Measurements from ENCODE around the gene ZNF665. TPM values are rescaled to one million over a fixed set of nuclear protein-coding genes. Genes with fewer than 3 reads are reported as not detected.
A peak's percentile ranks its signal among the peaks of the same experiment; 100 is the strongest.
"Not testable (repeated sequence)": the region's sequence is repeated elsewhere in the genome, so short reads cannot be mapped to it uniquely, and the experiment has no call there.

Gene ZNF665
- total RNA-seq, 1 donor, result 2.9 TPM

DNA sequence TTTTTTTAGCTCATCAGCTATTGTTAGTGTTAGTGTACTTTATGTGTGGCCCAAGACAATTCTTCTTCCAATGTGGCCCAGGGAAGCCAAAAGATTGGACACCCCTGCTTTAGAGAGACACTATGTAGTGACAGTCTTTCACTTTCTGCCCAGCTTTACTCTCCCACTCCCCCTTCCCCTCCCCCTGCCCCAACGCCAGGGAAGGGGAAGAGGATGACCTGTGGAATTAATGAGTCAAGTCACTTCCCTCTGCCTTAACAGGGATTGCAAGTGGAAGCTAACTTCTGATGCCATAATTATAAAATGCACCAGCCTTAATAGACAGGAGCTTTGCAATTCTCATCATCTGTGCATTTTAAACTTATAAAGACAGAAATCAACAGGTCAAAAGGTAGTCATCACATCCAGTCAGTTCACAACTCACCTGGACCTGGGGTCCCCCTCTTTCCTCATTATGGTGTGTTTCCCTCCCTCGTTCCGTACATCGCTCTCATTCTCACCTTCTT lies 62.0 kb downstream of the ZNF665 start:
- H3K9me3 ChIP-seq (ENCODE audit: low read depth, low read length), result no peaks in the 10 kb centered on the region
- no peak overlapping the region for H3K4me3 ChIP-seq (ENCODE audit: insufficient read depth, low read length)
- H2AFZ ChIP-seq (ENCODE audit: low read length), result no peak overlapping the region
- no peaks in the 10 kb centered on the region for H3K27me3 ChIP-seq (ENCODE audit: insufficient read depth, low read length)
- H3K4me2 ChIP-seq (ENCODE audit: insufficient read depth, low read length), result peak overlapping the region; percentile 11
- H3K4me1 ChIP-seq (ENCODE audit: insufficient read depth, low read length), result peaks cover 11% of the 10 kb centered on the region
- DNase-seq (ENCODE audit: insufficient read length, low spot score, missing footprints), result no peak
- H4K20me1 ChIP-seq (ENCODE audit: insufficient read depth, low read length), result peaks cover 3% of the 10 kb centered on the region
- TF ChIP-seq, protein P1, sequence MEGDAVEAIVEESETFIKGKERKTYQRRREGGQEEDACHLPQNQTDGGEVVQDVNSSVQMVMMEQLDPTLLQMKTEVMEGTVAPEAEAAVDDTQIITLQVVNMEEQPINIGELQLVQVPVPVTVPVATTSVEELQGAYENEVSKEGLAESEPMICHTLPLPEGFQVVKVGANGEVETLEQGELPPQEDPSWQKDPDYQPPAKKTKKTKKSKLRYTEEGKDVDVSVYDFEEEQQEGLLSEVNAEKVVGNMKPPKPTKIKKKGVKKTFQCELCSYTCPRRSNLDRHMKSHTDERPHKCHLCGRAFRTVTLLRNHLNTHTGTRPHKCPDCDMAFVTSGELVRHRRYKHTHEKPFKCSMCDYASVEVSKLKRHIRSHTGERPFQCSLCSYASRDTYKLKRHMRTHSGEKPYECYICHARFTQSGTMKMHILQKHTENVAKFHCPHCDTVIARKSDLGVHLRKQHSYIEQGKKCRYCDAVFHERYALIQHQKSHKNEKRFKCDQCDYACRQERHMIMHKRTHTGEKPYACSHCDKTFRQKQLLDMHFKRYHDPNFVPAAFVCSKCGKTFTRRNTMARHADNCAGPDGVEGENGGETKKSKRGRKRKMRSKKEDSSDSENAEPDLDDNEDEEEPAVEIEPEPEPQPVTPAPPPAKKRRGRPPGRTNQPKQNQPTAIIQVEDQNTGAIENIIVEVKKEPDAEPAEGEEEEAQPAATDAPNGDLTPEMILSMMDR (IDR thresholded peaks at IDR 0.05; ENCODE audit: extremely low read depth, low read depth, low read length), result no peak
- H3K36me3 ChIP-seq (ENCODE audit: insufficient read depth, low read length), result no peaks in the 10 kb centered on the region
- peaks cover 6% of the 10 kb centered on the region for H3K79me2 ChIP-seq (ENCODE audit: insufficient read depth, low read length)
- H3K27ac ChIP-seq (ENCODE audit: low read depth, low read length), result no peak overlapping the region

GRCh38 chr19:53130506-53130905 lies 62.7 kb downstream of the ZNF665 start:
- H4K20me1 ChIP-seq (ENCODE audit: insufficient read depth, low read length), result peaks cover 3% of the 10 kb centered on the region
- TF ChIP-seq, protein P1 (IDR thresholded peaks at IDR 0.05; ENCODE audit: extremely low read depth, low read depth, low read length), result no peak
- H3K4me3 ChIP-seq (ENCODE audit: insufficient read depth, low read length), result no peak overlapping the region
- no peaks in the 10 kb centered on the region for H3K36me3 ChIP-seq (ENCODE audit: insufficient read depth, low read length)
- no peaks in the 10 kb centered on the region for H3K27me3 ChIP-seq (ENCODE audit: insufficient read depth, low read length)
- peaks cover 6% of the 10 kb centered on the region for H3K79me2 ChIP-seq (ENCODE audit: insufficient read depth, low read length)
- peaks cover 11% of the 10 kb centered on the region for H3K4me1 ChIP-seq (ENCODE audit: insufficient read depth, low read length)
- DNase-seq (ENCODE audit: insufficient read length, low spot score, missing footprints), result no peak
- H3K9me3 ChIP-seq (ENCODE audit: low read depth, low read length), result no peaks in the 10 kb centered on the region
- H2AFZ ChIP-seq (ENCODE audit: low read length), result no peak overlapping the region
- H3K4me2 ChIP-seq (ENCODE audit: insufficient read depth, low read length), result no peak overlapping the region
- no peak overlapping the region for H3K27ac ChIP-seq (ENCODE audit: low read depth, low read length)

- not testable (repeated sequence) for H4K20me1 ChIP-seq (ENCODE audit: insufficient read depth, low read length); H3K27ac ChIP-seq (ENCODE audit: low read depth, low read length); H3K27me3 ChIP-seq (ENCODE audit: insufficient read depth, low read length); H3K4me3 ChIP-seq (ENCODE audit: insufficient read depth, low read length); H3K36me3 ChIP-seq (ENCODE audit: insufficient read depth, low read length); H3K4me1 ChIP-seq (ENCODE audit: insufficient read depth, low read length); H2AFZ ChIP-seq (ENCODE audit: low read length); DNase-seq (ENCODE audit: insufficient read length, low spot score, missing footprints); H3K4me2 ChIP-seq (ENCODE audit: insufficient read depth, low read length); H3K79me2 ChIP-seq (ENCODE audit: insufficient read depth, low read length); H3K9me3 ChIP-seq (ENCODE audit: low read depth, low read length)
Measured at GRCh38 chr19:53126733-53127526, 66.2 kb downstream of the ZNF665 start.

GRCh38 chr19:53123400-53123799 lies 69.8 kb downstream of the ZNF665 start:
- TF ChIP-seq, protein P1 (IDR thresholded peaks at IDR 0.05; ENCODE audit: extremely low read depth, low read depth, low read length), result no peak

More at GRCh38 chr19:53123400-53123799, 69.8 kb downstream of the ZNF665 start:
- Histone ChIP-seq H4K20me1 (ENCODE audit: insufficient read depth, low read length) (no peaks in the 10 kb centered on the region), H3K4me1 (ENCODE audit: insufficient read depth, low read length) (no peaks in the 10 kb centered on the region), H3K27me3 (ENCODE audit: insufficient read depth, low read length) (no peaks in the 10 kb centered on the region), H3K79me2 (ENCODE audit: insufficient read depth, low read length) (no peaks in the 10 kb centered on the region), H3K4me3 (ENCODE audit: insufficient read depth, low read length) (no peak overlapping the region), H3K36me3 (ENCODE audit: insufficient read depth, low read length) (no peaks in the 10 kb centered on the region), H3K4me2 (ENCODE audit: insufficient read depth, low read length) (no peak overlapping the region), H3K9me3 (ENCODE audit: low read depth, low read length) (no peaks in the 10 kb centered on the region), H3K27ac (ENCODE audit: low read depth, low read length) (no peak overlapping the region), H2AFZ (ENCODE audit: low read length) (no peak overlapping the region)
- DNase-seq (ENCODE audit: insufficient read length, low spot score, missing footprints), result no peak

Other genes starting within 250 kb of the ZNF665 start
- gene ZNF816, start 230.5 kb downstream of the ZNF665 start, total RNA-seq, result 8.3 and 9.8 TPM in 2 replicates
- gene ERVV-1, start 179.4 kb downstream of the ZNF665 start, total RNA-seq, result not detected in 2 replicates
- not detected in 2 replicates for gene ERVV-2, start 148.6 kb downstream of the ZNF665 start, total RNA-seq
- 47.7 and 51.8 TPM in 2 replicates for gene ZNF160, start 89.9 kb downstream of the ZNF665 start, total RNA-seq
- 7.6 and 11.2 TPM in 2 replicates for gene ZNF415, start 60.4 kb downstream of the ZNF665 start, total RNA-seq
- gene ZNF347, start 34.3 kb downstream of the ZNF665 start, total RNA-seq, result 9.0 and 12.4 TPM in 2 replicates
- 14.1 and 21.2 TPM in 2 replicates for gene ZNF677, start 61.5 kb upstream of the ZNF665 start, total RNA-seq
- gene VN1R2, start 64.9 kb upstream of the ZNF665 start, total RNA-seq, result under 0.01 TPM in 1 of 2 replicates, not detected in the other
- gene VN1R4, start 74.4 kb upstream of the ZNF665 start, total RNA-seq, result not detected in 2 replicates
- 7.7 and 8.7 TPM in 2 replicates for gene ZNF845, start 140.4 kb upstream of the ZNF665 start, total RNA-seq
- gene ZNF525, start 172.3 kb upstream of the ZNF665 start, total RNA-seq, result 6.8 and 8.0 TPM in 2 replicates
- gene ZNF765, start 201.8 kb upstream of the ZNF665 start, total RNA-seq, result 15.6 TPM in 2 replicates
- gene ZNF761, start 238.6 kb upstream of the ZNF665 start, total RNA-seq, result 13.0 and 16.5 TPM in 2 replicates

Measured in osteoblast (primary cell).